ENCODE measurements around the gene MAD1L1. TPM values are rescaled to one million over a fixed set of nuclear protein-coding genes. Genes with fewer than 3 reads are reported as not detected.

The MAD1L1 gene
- total RNA-seq, 1 donor from 2014 or later, result 53.8 TPM

DNA sequence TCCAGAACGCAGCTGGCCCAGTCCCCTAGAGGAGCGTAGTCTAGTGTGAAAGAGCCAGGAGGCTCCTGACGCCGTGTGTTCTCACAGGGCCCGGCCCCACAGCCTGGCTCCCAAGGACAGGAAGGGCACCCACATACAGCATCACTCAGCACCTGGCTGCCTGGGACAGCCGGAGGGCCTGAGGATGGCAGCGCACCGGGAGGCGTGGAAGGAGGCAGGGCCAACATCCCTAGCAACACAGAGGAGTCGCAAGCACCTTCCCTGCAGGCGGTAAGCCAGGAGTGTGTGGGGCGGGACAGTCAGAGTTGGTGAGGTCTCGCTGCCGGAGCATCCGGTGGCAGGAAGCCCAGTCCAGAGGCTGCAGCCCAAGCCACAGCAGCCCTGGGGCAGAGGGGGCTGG, 125.8 kb downstream of the MAD1L1 start:
- Mint-ChIP-seq H3K27me3 (ENCODE audit: low read depth) (no peaks in the 10 kb centered on the region), H3K4me3 (peak overlapping the region; percentile 61), H3K4me1 (peaks cover 86% of the 10 kb centered on the region), H3K36me3 (ENCODE audit: low read depth) (peaks cover 26% of the 10 kb centered on the region), H3K9me3 (peaks cover 3% of the 10 kb centered on the region), H3K27ac (ENCODE audit: unreplicated experiment) (peak overlapping the region; percentile 96)
- no peak for TF ChIP-seq CTCF (conservative IDR thresholded peaks at IDR 0.05)
- no peak for DNase-seq (ENCODE audit: low read depth, low spot score)

DNA sequence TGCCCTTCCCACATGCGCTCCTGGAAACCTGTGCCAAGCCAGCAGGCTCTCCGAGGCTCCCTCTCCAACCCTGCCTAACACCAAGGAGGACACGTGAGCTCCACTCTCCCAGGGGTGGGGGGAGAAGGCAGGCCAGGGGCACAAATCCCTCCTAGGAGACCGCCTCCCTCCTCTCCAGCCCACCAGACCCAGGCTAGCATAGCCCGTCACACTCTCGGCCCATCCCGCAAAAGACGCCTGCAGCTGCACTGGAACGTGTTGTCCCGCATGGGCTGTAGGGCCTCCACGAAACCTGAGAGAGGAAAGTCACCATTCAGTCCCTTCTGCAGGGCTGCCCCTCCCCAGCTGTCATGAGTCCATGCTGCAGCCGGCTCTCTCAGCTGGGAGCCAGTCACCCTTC, 126.3 kb downstream of the MAD1L1 start:
- Mint-ChIP-seq H3K36me3 (ENCODE audit: low read depth) (peaks cover 24% of the 10 kb centered on the region), H3K4me3 (peak overlapping the region; percentile 33), H3K27me3 (ENCODE audit: low read depth) (no peaks in the 10 kb centered on the region), H3K4me1 (peaks cover 85% of the 10 kb centered on the region), H3K9me3 (peaks cover 3% of the 10 kb centered on the region), H3K27ac (ENCODE audit: unreplicated experiment) (peak overlapping the region; percentile 92)
- no peak for DNase-seq (ENCODE audit: low read depth, low spot score)
- no peak for TF ChIP-seq CTCF (conservative IDR thresholded peaks at IDR 0.05)

GRCh38 chr7:2105917-2106316, 126.8 kb downstream of the MAD1L1 start:
- Mint-ChIP-seq H3K27ac (ENCODE audit: unreplicated experiment) (peak overlapping the region; percentile 50), H3K4me1 (peaks cover 79% of the 10 kb centered on the region), H3K4me3 (no peak overlapping the region), H3K36me3 (ENCODE audit: low read depth) (peaks cover 21% of the 10 kb centered on the region), H3K27me3 (ENCODE audit: low read depth) (no peaks in the 10 kb centered on the region), H3K9me3 (peaks cover 3% of the 10 kb centered on the region)
- DNase-seq (ENCODE audit: low read depth, low spot score), result no peak
- no peak for TF ChIP-seq CTCF (conservative IDR thresholded peaks at IDR 0.05)

- peaks cover 3% of the 10 kb centered on the region for H3K9me3 Mint-ChIP-seq
- no peak for TF ChIP-seq CTCF (conservative IDR thresholded peaks at IDR 0.05)
- DNase-seq (ENCODE audit: low read depth, low spot score), result no peak
- peak overlapping the region; percentile 93 for H3K27ac Mint-ChIP-seq (ENCODE audit: unreplicated experiment)
- peak overlapping the region; percentile 38 for H3K4me3 Mint-ChIP-seq
- H3K4me1 Mint-ChIP-seq, result peaks cover 79% of the 10 kb centered on the region
- no peaks in the 10 kb centered on the region for H3K27me3 Mint-ChIP-seq (ENCODE audit: low read depth)
- H3K36me3 Mint-ChIP-seq (ENCODE audit: low read depth), result peaks cover 15% of the 10 kb centered on the region
Measured at GRCh38 chr7:2105280-2105679, 127.5 kb downstream of the MAD1L1 start.

GRCh38 chr7:2104716-2105115, 128.0 kb downstream of the MAD1L1 start:
- Mint-ChIP-seq H3K9me3 (peaks cover 3% of the 10 kb centered on the region), H3K36me3 (ENCODE audit: low read depth) (peaks cover 10% of the 10 kb centered on the region), H3K4me3 (peak overlapping the region; percentile 76), H3K27me3 (ENCODE audit: low read depth) (no peaks in the 10 kb centered on the region), H3K27ac (ENCODE audit: unreplicated experiment) (peak overlapping the region; percentile 93), H3K4me1 (peaks cover 79% of the 10 kb centered on the region)
- TF ChIP-seq CTCF (conservative IDR thresholded peaks at IDR 0.05), result no peak
- DNase-seq (ENCODE audit: low read depth, low spot score), result no peak

All from neural crest cell (in vitro differentiated cells).